Astrocyte (in vitro differentiated cells and primary cell): Measurements from ENCODE around the gene TMEM63B.
"Not testable (repeated sequence)": the region's sequence is repeated elsewhere in the genome, so short reads cannot be mapped to it uniquely, and the experiment has no call there.

Source experiments
- CTCF ChIP-seq: IDR thresholded peaks from 2 replicates; pipeline ENCODE4 v1.5.1; 2011; ENCODE audit warnings: low read depth, mild to moderate bottlenecking, inconsistent platforms, low read length, moderate library complexity; ENCODE audit not compliant: insufficient read depth
- EZH2 ChIP-seq: IDR thresholded peaks from 2 replicates; pipeline ENCODE4 v1.6.1; 2012; ENCODE audit warnings: mild to moderate bottlenecking, low read length, inconsistent platforms; ENCODE audit not compliant: insufficient read depth

GRCh38 chr6:44095243-44095623 lies 32.1 kb upstream of the TMEM63B start:
- not testable (repeated sequence) for TF ChIP-seq CTCF, EZH2
